ENCODE measurements around the gene CSTF2. TPM values are rescaled to one million over a fixed set of nuclear protein-coding genes. Genes with fewer than 3 reads are reported as not detected.
"Not testable (repeated sequence)": the region's sequence is repeated elsewhere in the genome, so short reads cannot be mapped to it uniquely, and the experiment has no call there.

Gene CSTF2, protein sequence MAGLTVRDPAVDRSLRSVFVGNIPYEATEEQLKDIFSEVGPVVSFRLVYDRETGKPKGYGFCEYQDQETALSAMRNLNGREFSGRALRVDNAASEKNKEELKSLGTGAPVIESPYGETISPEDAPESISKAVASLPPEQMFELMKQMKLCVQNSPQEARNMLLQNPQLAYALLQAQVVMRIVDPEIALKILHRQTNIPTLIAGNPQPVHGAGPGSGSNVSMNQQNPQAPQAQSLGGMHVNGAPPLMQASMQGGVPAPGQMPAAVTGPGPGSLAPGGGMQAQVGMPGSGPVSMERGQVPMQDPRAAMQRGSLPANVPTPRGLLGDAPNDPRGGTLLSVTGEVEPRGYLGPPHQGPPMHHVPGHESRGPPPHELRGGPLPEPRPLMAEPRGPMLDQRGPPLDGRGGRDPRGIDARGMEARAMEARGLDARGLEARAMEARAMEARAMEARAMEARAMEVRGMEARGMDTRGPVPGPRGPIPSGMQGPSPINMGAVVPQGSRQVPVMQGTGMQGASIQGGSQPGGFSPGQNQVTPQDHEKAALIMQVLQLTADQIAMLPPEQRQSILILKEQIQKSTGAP
- total RNA-seq (11.4 and 13.4 TPM in 2 replicates), polyA plus RNA-seq (16.3 and 25.6 TPM in 2 replicates), polyA minus RNA-seq (ENCODE audit: low replicate concordance) (14.3 and 16.6 TPM in 2 replicates)
- 11.7 and 16.7 TPM in 2 replicates for polyA plus RNA-seq (2012)

DNA sequence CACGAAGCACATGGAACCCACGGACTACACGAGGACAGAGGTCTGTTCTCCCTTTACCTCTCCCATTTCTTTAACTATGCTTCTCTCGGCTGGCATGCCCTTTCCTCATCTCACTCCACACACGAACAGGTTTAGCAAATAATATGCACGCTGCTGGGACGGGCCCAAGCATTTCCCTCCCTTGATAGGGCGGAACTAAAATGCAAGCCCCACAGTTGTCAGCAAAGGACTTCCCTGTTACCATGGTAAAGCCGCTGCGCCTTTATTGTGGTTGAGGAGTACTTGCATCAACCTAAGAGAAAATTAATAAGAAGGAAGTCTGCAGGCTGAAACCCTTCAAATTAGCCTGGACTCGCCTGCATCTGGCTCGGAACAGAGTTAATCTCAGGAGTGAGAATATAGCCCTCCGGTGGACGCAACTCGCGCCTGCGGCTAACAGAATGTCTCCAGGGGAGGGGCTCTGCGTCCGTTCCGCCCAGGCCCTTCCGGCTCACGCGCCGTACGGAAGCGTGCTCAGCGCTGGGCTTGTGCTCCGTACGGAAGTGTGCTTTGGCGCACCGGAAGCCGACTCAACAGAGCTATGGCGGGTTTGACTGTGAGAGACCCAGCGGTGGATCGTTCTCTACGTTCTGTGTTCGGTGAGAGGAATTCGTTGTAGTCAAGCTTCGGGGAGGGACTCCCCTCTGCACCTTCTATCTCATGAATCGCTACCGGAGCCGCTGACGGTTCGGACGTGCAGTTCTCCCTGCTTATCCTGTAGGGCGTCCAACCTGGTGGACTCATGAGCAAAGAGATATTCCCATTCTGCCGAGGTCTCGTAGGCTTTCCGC is at the start of gene CSTF2:
CSTF2 (plus strand) TSS at position 555 of the 830 bp plus-strand sequence; CDS start at position 581, 26 bp downstream.
- Histone ChIP-seq H3K79me2 (ENCODE audit: control insufficient read depth, insufficient read depth, low read length) (no peaks in the 10 kb centered on the region), H3K9ac (ENCODE audit: insufficient read depth, low read length) (peak within 1 kb of the TSS; percentile 52), H3K36me3 (ENCODE audit: control insufficient read depth, insufficient read depth, low read length) (peaks cover 1% of the 10 kb centered on the region), H3K9me3 (ENCODE audit: control insufficient read depth, insufficient read depth, low read depth, low read length) (no peaks in the 10 kb centered on the region), H2AFZ (ENCODE audit: low read length) (peak within 1 kb of the TSS; percentile 94), H4K20me1 (ENCODE audit: control insufficient read depth, extremely low read depth, insufficient read depth, low read length) (no peaks in the 10 kb centered on the region), H3K4me3 (replicated peaks in 1 of 4; ENCODE audit: control extremely low read depth in 1 of 4, insufficient read depth in 1 of 4, low read depth in 3 of 4, low read length in 4 of 4) (peak within 1 kb of the TSS; percentile 71 to 95 (median 79)), H3K27ac (ENCODE audit: insufficient read depth, low read length) (peak within 1 kb of the TSS; percentile 67), H3K4me1 (ENCODE audit: control insufficient read depth, extremely low read depth, insufficient read depth, low read length) (no peaks in the 10 kb centered on the region), H3K27me3 (ENCODE audit: control insufficient read depth, insufficient read depth, low read length) (no peaks in the 10 kb centered on the region), H3K4me2 (ENCODE audit: extremely low read depth, insufficient read depth, low read length) (peak within 1 kb of the TSS; percentile 69)
- TF ChIP-seq, protein P1, sequence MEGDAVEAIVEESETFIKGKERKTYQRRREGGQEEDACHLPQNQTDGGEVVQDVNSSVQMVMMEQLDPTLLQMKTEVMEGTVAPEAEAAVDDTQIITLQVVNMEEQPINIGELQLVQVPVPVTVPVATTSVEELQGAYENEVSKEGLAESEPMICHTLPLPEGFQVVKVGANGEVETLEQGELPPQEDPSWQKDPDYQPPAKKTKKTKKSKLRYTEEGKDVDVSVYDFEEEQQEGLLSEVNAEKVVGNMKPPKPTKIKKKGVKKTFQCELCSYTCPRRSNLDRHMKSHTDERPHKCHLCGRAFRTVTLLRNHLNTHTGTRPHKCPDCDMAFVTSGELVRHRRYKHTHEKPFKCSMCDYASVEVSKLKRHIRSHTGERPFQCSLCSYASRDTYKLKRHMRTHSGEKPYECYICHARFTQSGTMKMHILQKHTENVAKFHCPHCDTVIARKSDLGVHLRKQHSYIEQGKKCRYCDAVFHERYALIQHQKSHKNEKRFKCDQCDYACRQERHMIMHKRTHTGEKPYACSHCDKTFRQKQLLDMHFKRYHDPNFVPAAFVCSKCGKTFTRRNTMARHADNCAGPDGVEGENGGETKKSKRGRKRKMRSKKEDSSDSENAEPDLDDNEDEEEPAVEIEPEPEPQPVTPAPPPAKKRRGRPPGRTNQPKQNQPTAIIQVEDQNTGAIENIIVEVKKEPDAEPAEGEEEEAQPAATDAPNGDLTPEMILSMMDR (conservative IDR thresholded peaks at IDR 0.05 in 1 of 2, IDR thresholded peaks at IDR 0.05 in 1 of 2; ENCODE audit: low read depth in 1 of 2, low read length in 2 of 2): no peak
- TF ChIP-seq EZH2 (IDR thresholded peaks at IDR 0.05; ENCODE audit: low read length, missing control alignments): no peak
- DNase-seq (ENCODE audit: low read depth in 2 of 2): peak; percentile 83 to 84

DNA sequence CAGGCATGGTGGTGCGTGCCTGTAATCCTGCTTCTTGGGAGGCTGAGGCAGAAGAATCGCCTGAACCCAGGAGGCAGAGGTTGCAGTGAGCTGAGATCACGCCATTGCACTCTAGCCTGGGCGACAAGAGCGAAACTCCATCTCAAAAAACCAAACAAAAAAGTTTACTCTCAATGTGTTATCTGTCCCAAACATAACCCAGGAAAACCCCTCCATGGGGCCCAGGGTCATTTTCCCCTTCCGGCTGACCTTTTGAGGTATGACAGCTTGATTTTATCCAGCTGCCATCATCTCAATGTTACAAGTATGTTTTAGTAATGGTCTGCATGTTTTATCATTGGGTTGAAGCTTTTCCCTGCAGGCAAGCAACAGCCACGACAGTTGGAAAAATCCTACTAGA is 23.8 kb upstream of the CSTF2 start:
- not testable (repeated sequence) for H3K4me3 ChIP-seq (replicated peaks in 1 of 4; ENCODE audit: control extremely low read depth in 1 of 4, insufficient read depth in 1 of 4, low read depth in 3 of 4, low read length in 4 of 4); H4K20me1 ChIP-seq (ENCODE audit: control insufficient read depth, extremely low read depth, insufficient read depth, low read length); H3K79me2 ChIP-seq (ENCODE audit: control insufficient read depth, insufficient read depth, low read length); H2AFZ ChIP-seq (ENCODE audit: low read length); H3K27ac ChIP-seq (ENCODE audit: insufficient read depth, low read length); H3K27me3 ChIP-seq (ENCODE audit: control insufficient read depth, insufficient read depth, low read length); H3K9ac ChIP-seq (ENCODE audit: insufficient read depth, low read length); H3K4me1 ChIP-seq (ENCODE audit: control insufficient read depth, extremely low read depth, insufficient read depth, low read length); H3K4me2 ChIP-seq (ENCODE audit: extremely low read depth, insufficient read depth, low read length); H3K9me3 ChIP-seq (ENCODE audit: control insufficient read depth, insufficient read depth, low read depth, low read length); H3K36me3 ChIP-seq (ENCODE audit: control insufficient read depth, insufficient read depth, low read length); DNase-seq (ENCODE audit: low read depth in 2 of 2)

DNA sequence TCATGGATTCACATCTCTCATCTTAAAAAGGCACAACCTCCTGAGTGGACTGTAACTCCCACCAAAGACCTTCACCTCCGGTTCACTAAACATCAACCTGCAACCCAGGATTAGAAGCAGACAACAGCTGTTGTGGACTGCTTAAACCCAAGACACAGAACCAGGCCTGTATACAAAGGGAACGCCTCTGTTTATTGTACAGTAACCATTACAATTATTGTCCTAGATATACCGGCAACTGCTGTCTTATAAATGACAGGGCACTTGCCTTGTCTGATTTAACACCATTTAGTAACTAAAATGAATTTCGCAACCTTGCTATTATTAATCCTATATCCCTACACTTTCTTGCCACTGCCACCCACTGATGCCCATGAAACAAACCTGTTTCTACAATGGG is 22.8 kb upstream of the CSTF2 start:
- TF ChIP-seq, protein P1 (conservative IDR thresholded peaks at IDR 0.05 in 1 of 2, IDR thresholded peaks at IDR 0.05 in 1 of 2; ENCODE audit: low read depth in 1 of 2, low read length in 2 of 2): no peak
- no peak for TF ChIP-seq EZH2 (IDR thresholded peaks at IDR 0.05; ENCODE audit: low read length, missing control alignments)
- no peak overlapping the region for H2AFZ ChIP-seq (ENCODE audit: low read length)
- no peak overlapping the region for H3K4me2 ChIP-seq (ENCODE audit: extremely low read depth, insufficient read depth, low read length)
- no peaks in the 10 kb centered on the region for H3K36me3 ChIP-seq (ENCODE audit: control insufficient read depth, insufficient read depth, low read length)
- H3K4me1 ChIP-seq (ENCODE audit: control insufficient read depth, extremely low read depth, insufficient read depth, low read length): no peaks in the 10 kb centered on the region
- H3K79me2 ChIP-seq (ENCODE audit: control insufficient read depth, insufficient read depth, low read length): no peaks in the 10 kb centered on the region
- no peaks in the 10 kb centered on the region for H3K9me3 ChIP-seq (ENCODE audit: control insufficient read depth, insufficient read depth, low read depth, low read length)
- no peaks in the 10 kb centered on the region for H3K27me3 ChIP-seq (ENCODE audit: control insufficient read depth, insufficient read depth, low read length)
- H3K4me3 ChIP-seq (replicated peaks in 1 of 4; ENCODE audit: control extremely low read depth in 1 of 4, insufficient read depth in 1 of 4, low read depth in 3 of 4, low read length in 4 of 4): no peak overlapping the region
- no peak overlapping the region for H3K9ac ChIP-seq (ENCODE audit: insufficient read depth, low read length)
- H3K27ac ChIP-seq (ENCODE audit: insufficient read depth, low read length): no peak overlapping the region
- no peak for DNase-seq (ENCODE audit: low read depth in 2 of 2)
- no peaks in the 10 kb centered on the region for H4K20me1 ChIP-seq (ENCODE audit: control insufficient read depth, extremely low read depth, insufficient read depth, low read length)
